ENCODE results near the gene MRPL38.
"Not testable (repeated sequence)": the region's sequence is repeated elsewhere in the genome, so short reads cannot be mapped to it uniquely, and the experiment has no call there.

MRPL38 gene

GRCh38 chr17:75876938-75877751 is 27.5 kb downstream of the MRPL38 start:
- in situ Hi-C loops (cut with HindIII; ENCODE audit: low sequenced_read_pairs) = no loop called here

- in situ Hi-C loops (cut with HindIII; ENCODE audit: low sequenced_read_pairs) = no loop called here
Observed at GRCh38 chr17:75876190-75876937, 28.3 kb downstream of the MRPL38 start.

GRCh38 chr17:75875940-75876189 is 28.8 kb downstream of the MRPL38 start:
- in situ Hi-C loops (cut with HindIII; ENCODE audit: low sequenced_read_pairs) = no loop called here

- in situ Hi-C loops (cut with HindIII; ENCODE audit: low sequenced_read_pairs) = no loop called here
Observed at GRCh38 chr17:75875182-75875939, 29.3 kb downstream of the MRPL38 start.

GRCh38 chr17:75874323-75875181 is 30.1 kb downstream of the MRPL38 start:
- in situ Hi-C loops (cut with HindIII; ENCODE audit: low sequenced_read_pairs) = no loop called here

- in situ Hi-C loops (cut with HindIII; ENCODE audit: low sequenced_read_pairs) = no loop called here
Observed at GRCh38 chr17:75873587-75874322, 30.9 kb downstream of the MRPL38 start.

GRCh38 chr17:75872434-75873351 is 32.0 kb downstream of the MRPL38 start:
- in situ Hi-C loops (cut with HindIII; ENCODE audit: low sequenced_read_pairs) = no loop called here

- in situ Hi-C loops (cut with HindIII; ENCODE audit: low sequenced_read_pairs) = not testable (repeated sequence)
Observed at GRCh38 chr17:75870228-75870627, 34.5 kb downstream of the MRPL38 start.

GRCh38 chr17:75869282-75870141 is 35.2 kb downstream of the MRPL38 start:
- in situ Hi-C loops (cut with HindIII; ENCODE audit: low sequenced_read_pairs) = no loop called here

- in situ Hi-C loops (cut with HindIII; ENCODE audit: low sequenced_read_pairs) = not testable (repeated sequence)
Observed at GRCh38 chr17:75868730-75869281, 35.9 kb downstream of the MRPL38 start.

- in situ Hi-C loops (cut with HindIII; ENCODE audit: low sequenced_read_pairs) = not testable (repeated sequence)
Observed at GRCh38 chr17:75865404-75866188, 39.1 kb downstream of the MRPL38 start.

- in situ Hi-C loops (cut with HindIII; ENCODE audit: low sequenced_read_pairs) = not testable (repeated sequence)
Observed at GRCh38 chr17:75864887-75865286, 39.8 kb downstream of the MRPL38 start.

GRCh38 chr17:75864448-75864871 is 40.2 kb downstream of the MRPL38 start:
- in situ Hi-C loops (cut with HindIII; ENCODE audit: low sequenced_read_pairs) = no loop called here

- in situ Hi-C loops (cut with HindIII; ENCODE audit: low sequenced_read_pairs) = no loop called here
Observed at GRCh38 chr17:75861927-75862317, 42.8 kb downstream of the MRPL38 start.

GRCh38 chr17:75859358-75859757 is 45.3 kb downstream of the MRPL38 start:
- in situ Hi-C loops (cut with HindIII; ENCODE audit: low sequenced_read_pairs) = not testable (repeated sequence)

- in situ Hi-C loops (cut with HindIII; ENCODE audit: low sequenced_read_pairs) = no loop called here
Observed at GRCh38 chr17:75856062-75856756, 48.5 kb downstream of the MRPL38 start.
